GM10248 (cell line): ENCODE measurements around the gene DLGAP1.

Source experiments
- CTCF ChIA-PET: fragments of 300-600 bp; sonication (Branson Sonifier 250); formaldehyde crosslinking; extraction: SDS; loops from one replicate; lab custom pipeline; 2021; ENCODE audit warnings: antibody characterized with exemption; lab: Yijun Ruan, JAX
- POLR2A ChIA-PET: fragments of 350-650 bp; sonication (Branson Sonifier 250); formaldehyde crosslinking; extraction: SDS; loops from one replicate; lab custom pipeline; 2020; ENCODE audit warnings: antibody characterized with exemption; lab: Yijun Ruan, JAX
- DNase-seq: peaks from one replicate; pipeline ENCODE4 v3.0.0; 2012; ENCODE audit errors: extremely low spot score
- TF ChIP-seq, protein P1 (sequence below): IDR thresholded peaks from 2 replicates; pipeline ENCODE4 v1.5.1; 2012; ENCODE audit warnings: mild to moderate bottlenecking, low read depth; ENCODE audit errors: extremely low read depth, missing control alignments, control extremely low read depth

The DLGAP1 gene

DNA sequence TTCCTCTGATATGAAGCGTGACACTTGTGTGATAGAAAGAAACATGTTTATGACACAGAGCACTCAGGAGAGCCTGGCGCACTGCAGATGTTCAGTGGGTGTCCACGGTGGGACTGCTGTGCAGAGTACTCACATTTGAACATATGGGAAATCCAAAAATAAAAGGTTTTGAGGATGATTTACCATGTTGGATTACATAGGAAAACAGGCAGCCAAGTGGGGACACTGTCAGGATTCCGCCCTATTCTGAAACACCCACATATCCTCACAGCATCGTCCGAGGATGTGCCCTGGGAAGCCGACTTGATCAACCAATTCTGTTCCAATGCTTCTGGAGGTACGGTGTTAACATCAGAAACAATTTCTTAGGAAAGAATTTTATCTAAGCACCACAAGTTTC is 741.4 kb downstream of the DLGAP1 start:
- no peak for DNase-seq
- ChIA-PET CTCF (no interaction called here), POLR2A (no interaction called here)
- TF ChIP-seq, protein P1, sequence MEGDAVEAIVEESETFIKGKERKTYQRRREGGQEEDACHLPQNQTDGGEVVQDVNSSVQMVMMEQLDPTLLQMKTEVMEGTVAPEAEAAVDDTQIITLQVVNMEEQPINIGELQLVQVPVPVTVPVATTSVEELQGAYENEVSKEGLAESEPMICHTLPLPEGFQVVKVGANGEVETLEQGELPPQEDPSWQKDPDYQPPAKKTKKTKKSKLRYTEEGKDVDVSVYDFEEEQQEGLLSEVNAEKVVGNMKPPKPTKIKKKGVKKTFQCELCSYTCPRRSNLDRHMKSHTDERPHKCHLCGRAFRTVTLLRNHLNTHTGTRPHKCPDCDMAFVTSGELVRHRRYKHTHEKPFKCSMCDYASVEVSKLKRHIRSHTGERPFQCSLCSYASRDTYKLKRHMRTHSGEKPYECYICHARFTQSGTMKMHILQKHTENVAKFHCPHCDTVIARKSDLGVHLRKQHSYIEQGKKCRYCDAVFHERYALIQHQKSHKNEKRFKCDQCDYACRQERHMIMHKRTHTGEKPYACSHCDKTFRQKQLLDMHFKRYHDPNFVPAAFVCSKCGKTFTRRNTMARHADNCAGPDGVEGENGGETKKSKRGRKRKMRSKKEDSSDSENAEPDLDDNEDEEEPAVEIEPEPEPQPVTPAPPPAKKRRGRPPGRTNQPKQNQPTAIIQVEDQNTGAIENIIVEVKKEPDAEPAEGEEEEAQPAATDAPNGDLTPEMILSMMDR: no peak

DNA sequence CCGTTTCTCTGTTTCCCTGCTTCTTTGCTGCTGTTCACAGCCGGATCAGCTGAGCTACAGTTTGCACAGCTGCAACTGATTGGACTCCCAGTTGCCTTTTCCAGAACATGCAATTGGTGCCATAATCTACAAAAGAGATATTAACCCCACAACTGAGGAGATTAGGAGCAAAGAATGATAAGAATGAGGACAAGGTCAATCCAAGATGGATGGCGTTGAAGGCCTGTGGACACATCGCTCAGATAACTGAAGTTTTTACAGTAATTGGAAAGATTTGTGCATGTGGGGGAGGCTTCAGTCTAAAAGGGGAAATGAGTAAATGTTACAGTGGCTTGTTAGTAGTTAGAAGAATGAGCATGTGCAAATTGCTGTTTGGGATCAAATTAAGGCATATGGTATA is 741.9 kb downstream of the DLGAP1 start:
- ChIA-PET CTCF (interaction anchor here (1.4 kb wide), 1 partner anchor 58 kb away, joined by 5 read pairs; no protein-coding TSS in a partner anchor), POLR2A (no interaction called here)
- DNase-seq: no peak
- TF ChIP-seq, protein P1: no peak

DNA sequence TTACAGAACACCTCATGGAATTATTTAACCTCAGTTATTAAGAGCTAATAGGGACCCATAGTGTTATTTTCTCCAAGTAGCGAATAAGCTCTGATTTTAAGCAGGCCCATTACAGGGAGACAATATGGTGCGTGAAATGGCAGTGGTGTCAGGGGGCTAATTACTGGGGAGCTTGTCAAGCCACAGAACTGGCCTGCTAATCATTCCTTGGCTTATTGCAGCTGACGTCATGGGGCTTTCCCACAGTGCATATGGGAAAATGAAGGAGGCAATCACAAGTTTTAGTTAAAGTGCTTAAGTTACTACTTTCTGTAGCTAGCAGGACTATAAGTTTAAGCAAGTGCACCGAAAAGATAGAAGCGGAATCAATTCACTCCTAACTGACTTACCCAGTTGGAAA is 742.6 kb downstream of the DLGAP1 start:
- TF ChIP-seq, protein P1: no peak
- CTCF ChIA-PET: interaction anchor here (1.4 kb wide), 1 partner anchor 59 kb away, joined by 5 read pairs; no protein-coding TSS in a partner anchor
- POLR2A ChIA-PET: no interaction called here
- no peak for DNase-seq

DNA sequence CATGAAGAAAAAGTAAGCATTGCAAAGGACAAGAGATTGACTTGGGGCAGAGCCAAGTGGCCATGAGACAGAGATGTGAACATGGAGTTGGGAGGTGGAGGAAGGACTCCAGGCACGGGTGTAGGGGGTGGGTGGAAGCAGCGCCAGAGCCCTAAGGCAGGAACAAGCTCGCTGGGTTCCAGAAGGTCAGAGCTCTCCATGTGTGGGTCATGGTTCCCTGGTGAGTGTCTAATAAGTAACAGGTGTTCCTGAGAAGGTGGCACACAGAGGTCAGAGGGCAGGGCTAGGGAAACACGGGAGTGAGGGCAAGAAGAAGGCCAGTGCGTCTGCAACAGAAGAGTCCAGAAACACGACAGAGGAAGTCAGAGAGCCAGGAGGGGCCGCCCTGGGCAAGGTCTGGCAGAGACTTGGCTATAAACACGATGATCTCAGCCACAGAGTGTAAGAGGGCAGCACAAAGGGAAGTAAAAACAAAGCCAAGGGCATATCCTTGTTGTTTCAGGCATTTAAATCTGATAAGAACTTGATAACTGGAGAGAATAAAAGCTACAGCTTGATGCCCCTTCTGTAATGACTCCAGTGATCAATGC is 744.3 kb downstream of the DLGAP1 start:
- CTCF ChIA-PET: interaction anchor here (1.4 kb wide), 1 partner anchor 11 kb away, joined by 3 read pairs; no protein-coding TSS in a partner anchor
- POLR2A ChIA-PET: no interaction called here

DNA sequence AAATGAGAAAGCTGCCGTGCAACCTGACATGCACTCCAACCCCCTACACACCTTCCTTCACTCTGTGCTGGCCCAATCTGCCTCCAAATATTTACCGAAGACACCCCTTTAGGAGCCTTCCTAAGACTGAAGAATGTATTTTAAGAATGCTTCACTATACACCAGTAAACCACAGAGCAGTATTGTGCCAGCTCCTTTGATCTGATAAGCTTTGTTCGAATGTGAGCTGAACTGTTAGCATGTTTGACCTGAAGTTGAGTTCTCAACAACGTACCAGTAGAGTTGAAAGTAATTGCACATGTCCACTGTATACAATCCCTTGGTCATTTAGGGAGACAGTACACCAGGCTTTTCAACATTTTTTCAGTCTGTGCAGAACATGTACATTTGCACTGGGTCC is 745.9 kb downstream of the DLGAP1 start:
- ChIA-PET CTCF (interaction anchor here (1.3 kb wide), 2 partner anchors 8 to 43 kb away, joined by 3 to 4 read pairs; no protein-coding TSS in a partner anchor), POLR2A (no interaction called here)
- TF ChIP-seq, protein P1: no peak
- DNase-seq: no peak

More for the DNA sequence above, 744.3 kb downstream of the DLGAP1 start:
- TF ChIP-seq, protein P1: no peak
- no peak for DNase-seq

DNA sequence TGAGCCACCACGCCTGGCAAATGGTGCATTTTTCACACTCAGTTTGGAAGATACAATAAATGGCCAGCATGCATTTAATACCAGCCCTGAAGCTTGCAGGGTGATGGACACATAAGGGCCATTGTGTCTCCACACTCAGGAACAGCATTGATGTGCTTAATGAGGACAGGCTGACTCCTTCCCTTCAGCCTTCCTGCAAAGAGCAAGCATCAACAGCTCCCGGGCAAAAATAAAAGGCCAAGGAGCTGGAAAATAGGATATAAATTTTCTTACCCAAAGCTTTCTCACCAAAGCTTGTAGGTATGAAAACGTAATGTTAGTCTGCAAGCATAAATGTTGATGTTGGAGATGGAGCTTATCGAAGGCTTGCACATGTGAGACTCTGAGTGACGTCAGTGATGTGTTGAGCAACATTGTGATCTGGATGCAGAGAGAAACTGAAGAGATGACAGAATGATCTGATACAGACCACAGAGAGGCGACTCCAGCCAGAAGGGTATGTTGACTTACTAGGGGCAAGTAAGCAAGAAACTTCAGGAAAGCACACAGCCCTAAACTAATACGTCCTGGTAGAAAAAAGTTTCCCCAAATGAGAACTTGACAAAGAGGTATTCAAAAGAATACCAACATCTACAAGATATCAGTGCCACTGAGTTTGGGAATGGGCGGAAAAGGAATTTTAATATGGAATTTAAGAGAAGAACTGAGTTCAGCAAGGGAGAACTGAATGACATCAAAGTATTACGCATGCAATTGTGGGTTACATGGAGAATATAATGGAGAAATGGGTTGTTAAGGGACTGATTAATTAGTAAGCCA is 748.6 kb downstream of the DLGAP1 start:
- POLR2A ChIA-PET: no interaction called here

More for the DNA sequence above, 748.6 kb downstream of the DLGAP1 start:
- DNase-seq: no peak
- TF ChIP-seq, protein P1: no peak
- CTCF ChIA-PET: no interaction called here
